CD4-positive, alpha-beta T cell treated with Interleukin-10 for 1 hour (primary cell): ENCODE results near the gene GEMIN4.
"Not testable (repeated sequence)": the region's sequence is repeated elsewhere in the genome, so short reads cannot be mapped to it uniquely, and the experiment has no call there.

Experiments used
- DNase-seq: peaks from one replicate; pipeline ENCODE4 v3.0.0-alpha.2; 2020

The GEMIN4 gene

GRCh38 chr17:752002-752619 lies at the start of gene GEMIN4:
Gene GEMIN4 (minus strand): TSS chr17:752264. CDS start chr17:752142, 122 bp downstream.
- DNase-seq = peak; percentile 97

GRCh38 chr17:801660-802059 lies 49.6 kb upstream of the GEMIN4 start:
- no peak for DNase-seq

- no peak for DNase-seq
Observed at GRCh38 chr17:800446-801242, 48.6 kb upstream of the GEMIN4 start.

- DNase-seq = no peak
Observed at GRCh38 chr17:799261-799660, 47.2 kb upstream of the GEMIN4 start.

- DNase-seq = no peak
Observed at GRCh38 chr17:798246-798645, 46.2 kb upstream of the GEMIN4 start.

GRCh38 chr17:797236-797840 lies 45.3 kb upstream of the GEMIN4 start:
- DNase-seq = no peak

- DNase-seq = no peak
Observed at GRCh38 chr17:796609-797008, 44.5 kb upstream of the GEMIN4 start.

GRCh38 chr17:795721-796120 lies 43.7 kb upstream of the GEMIN4 start:
- DNase-seq = no peak

- DNase-seq = no peak
Observed at GRCh38 chr17:795276-795675, 43.2 kb upstream of the GEMIN4 start.

- peak; percentile 35 for DNase-seq
Observed at GRCh38 chr17:794876-795275, 42.8 kb upstream of the GEMIN4 start.

- DNase-seq = no peak
Observed at GRCh38 chr17:792277-792676, 40.2 kb upstream of the GEMIN4 start.

- DNase-seq = no peak
Observed at GRCh38 chr17:791829-792228, 39.8 kb upstream of the GEMIN4 start.

GRCh38 chr17:790874-791247 lies 38.8 kb upstream of the GEMIN4 start:
- not testable (repeated sequence) for DNase-seq

GRCh38 chr17:789931-790873 lies 38.1 kb upstream of the GEMIN4 start:
- not testable (repeated sequence) for DNase-seq

- DNase-seq = no peak
Observed at GRCh38 chr17:789160-789840, 37.2 kb upstream of the GEMIN4 start.

- DNase-seq = no peak
Observed at GRCh38 chr17:788551-788950, 36.5 kb upstream of the GEMIN4 start.

- DNase-seq = no peak
Observed at GRCh38 chr17:787641-788221, 35.7 kb upstream of the GEMIN4 start.

GRCh38 chr17:785901-786300 lies 33.8 kb upstream of the GEMIN4 start:
- DNase-seq = not testable (repeated sequence)

- no peak for DNase-seq
Observed at GRCh38 chr17:784143-784542, 32.1 kb upstream of the GEMIN4 start.

GRCh38 chr17:781805-782731 lies 30.0 kb upstream of the GEMIN4 start, which contains the start of the genes GLOD4 and MRM3:
Gene GLOD4 (minus strand): TSS chr17:782280. CDS start chr17:782255, 25 bp downstream.
Gene MRM3 (plus strand): TSS chr17:782353. CDS start chr17:782379, 26 bp downstream.
- DNase-seq = peak; percentile 94

GRCh38 chr17:778096-778495 lies 26.0 kb upstream of the GEMIN4 start:
- DNase-seq = no peak
